AG04450 (cell line): ENCODE measurements around the gene COL23A1. TPM values are rescaled to one million over a fixed set of nuclear protein-coding genes. Genes with fewer than 3 reads are reported as not detected.
"Not testable (repeated sequence)": the region's sequence is repeated elsewhere in the genome, so short reads cannot be mapped to it uniquely, and the experiment has no call there.

Experiments used
- CTCF ChIA-PET: fragments of 300-600, 350-600 bp; formaldehyde crosslinking; extraction: SDS; loops from one replicate; lab custom pipeline; 2022; ENCODE audit warnings: antibody characterized with exemption, inconsistent platforms; lab: Charles Lee
- POLR2A ChIA-PET: fragments of 350-600 bp; formaldehyde crosslinking; extraction: SDS; loops from one replicate; lab custom pipeline; 2021; ENCODE audit warnings: antibody characterized with exemption, inconsistent platforms; lab: Yijun Ruan, JAX
- DNase-seq: peaks from one replicate; pipeline ENCODE4 v3.0.0-alpha.2; 2011; ENCODE audit warnings: low read depth, low spot score
- H3K27ac ChIP-seq: one replicate; pipeline ENCODE4 v1.5.1; 2012; ENCODE audit warnings: low read depth, low read length, control low read depth
- H3K27me3 ChIP-seq: one replicate; pipeline ENCODE4 v1.6.0; 2012; ENCODE audit warnings: low read length; ENCODE audit not compliant: control insufficient read depth, insufficient read depth
- H3K4me3 ChIP-seq: 2 replicates; pipeline ENCODE4 v1.5.1; 2011; ENCODE audit warnings: mild to moderate bottlenecking, low read depth, low read length, control low read depth
- H3K9me3 ChIP-seq: 2 replicates; pipeline ENCODE4 v1.5.1; 2012; ENCODE audit warnings: low read length; ENCODE audit not compliant: control insufficient read depth, insufficient read depth
- polyA plus RNA-seq: library from polyadenylated mRNA; depleted of rRNA; stranded (reverse); fragments of >200 nt; gene quantifications from 2 replicates; pipeline ENCODE4 v1.2.3, GENCODE V29; 2011
- TF ChIP-seq, protein P1 (sequence below): IDR thresholded peaks from 2 replicates; pipeline ENCODE4 v1.5.1; 2011; ENCODE audit warnings: low read depth, low read length, control low read depth, inconsistent platforms

The COL23A1 gene
- polyA plus RNA-seq, 1 experiment, result not detected

DNA sequence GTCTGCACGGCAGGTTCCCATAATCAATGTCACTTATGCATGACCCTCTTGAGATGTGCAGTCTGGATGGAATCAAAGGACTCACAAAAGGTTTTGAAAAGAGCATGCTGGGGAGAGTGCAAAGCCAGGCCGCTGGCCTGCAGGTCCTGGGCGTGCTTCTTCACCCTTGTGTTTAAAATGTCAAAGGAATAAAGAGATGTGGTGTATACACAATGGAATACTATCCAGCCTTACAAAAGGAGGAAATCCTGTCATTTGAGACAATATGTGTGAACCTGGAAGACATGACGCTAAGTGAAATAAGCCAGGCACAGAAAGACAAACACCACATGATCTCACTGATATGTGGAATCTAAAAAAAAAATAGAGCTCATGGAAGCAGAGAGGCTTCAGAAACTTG is 220.1 kb downstream of the COL23A1 start:
- POLR2A ChIA-PET, result no interaction called here
- TF ChIP-seq, protein P1, sequence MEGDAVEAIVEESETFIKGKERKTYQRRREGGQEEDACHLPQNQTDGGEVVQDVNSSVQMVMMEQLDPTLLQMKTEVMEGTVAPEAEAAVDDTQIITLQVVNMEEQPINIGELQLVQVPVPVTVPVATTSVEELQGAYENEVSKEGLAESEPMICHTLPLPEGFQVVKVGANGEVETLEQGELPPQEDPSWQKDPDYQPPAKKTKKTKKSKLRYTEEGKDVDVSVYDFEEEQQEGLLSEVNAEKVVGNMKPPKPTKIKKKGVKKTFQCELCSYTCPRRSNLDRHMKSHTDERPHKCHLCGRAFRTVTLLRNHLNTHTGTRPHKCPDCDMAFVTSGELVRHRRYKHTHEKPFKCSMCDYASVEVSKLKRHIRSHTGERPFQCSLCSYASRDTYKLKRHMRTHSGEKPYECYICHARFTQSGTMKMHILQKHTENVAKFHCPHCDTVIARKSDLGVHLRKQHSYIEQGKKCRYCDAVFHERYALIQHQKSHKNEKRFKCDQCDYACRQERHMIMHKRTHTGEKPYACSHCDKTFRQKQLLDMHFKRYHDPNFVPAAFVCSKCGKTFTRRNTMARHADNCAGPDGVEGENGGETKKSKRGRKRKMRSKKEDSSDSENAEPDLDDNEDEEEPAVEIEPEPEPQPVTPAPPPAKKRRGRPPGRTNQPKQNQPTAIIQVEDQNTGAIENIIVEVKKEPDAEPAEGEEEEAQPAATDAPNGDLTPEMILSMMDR, result no peak
- Histone ChIP-seq H3K27me3 (no peaks in the 10 kb centered on the region), H3K4me3 (no peak overlapping the region), H3K27ac (no peak overlapping the region), H3K9me3 (peaks cover 70% of the 10 kb centered on the region)
- CTCF ChIA-PET, result no interaction called here
- DNase-seq, result no peak

DNA sequence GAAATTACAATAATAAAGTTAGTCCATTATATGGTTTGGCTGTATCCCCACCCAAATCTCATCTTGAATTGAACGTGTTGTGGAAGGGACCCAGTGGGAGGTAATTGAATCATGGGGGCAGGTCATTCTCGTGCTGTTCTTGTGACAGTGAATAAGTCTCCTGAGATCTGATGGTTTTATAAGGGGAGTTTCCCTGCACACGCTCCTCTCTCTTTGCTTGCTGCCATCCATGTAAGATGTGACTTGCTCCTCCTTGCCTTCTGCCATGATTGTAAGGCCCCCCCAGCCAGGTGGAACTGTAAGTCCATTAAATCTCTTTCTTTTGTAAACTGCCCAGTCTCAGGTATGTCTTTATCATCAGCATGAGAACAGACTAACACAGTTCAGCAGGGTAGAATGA is 220.7 kb downstream of the COL23A1 start:
- CTCF ChIA-PET, H3K4me3 ChIP-seq, H3K27ac ChIP-seq, DNase-seq, POLR2A ChIA-PET, H3K27me3 ChIP-seq: not testable (repeated sequence)
- peaks cover 75% of the 10 kb centered on the region for H3K9me3 ChIP-seq

DNA sequence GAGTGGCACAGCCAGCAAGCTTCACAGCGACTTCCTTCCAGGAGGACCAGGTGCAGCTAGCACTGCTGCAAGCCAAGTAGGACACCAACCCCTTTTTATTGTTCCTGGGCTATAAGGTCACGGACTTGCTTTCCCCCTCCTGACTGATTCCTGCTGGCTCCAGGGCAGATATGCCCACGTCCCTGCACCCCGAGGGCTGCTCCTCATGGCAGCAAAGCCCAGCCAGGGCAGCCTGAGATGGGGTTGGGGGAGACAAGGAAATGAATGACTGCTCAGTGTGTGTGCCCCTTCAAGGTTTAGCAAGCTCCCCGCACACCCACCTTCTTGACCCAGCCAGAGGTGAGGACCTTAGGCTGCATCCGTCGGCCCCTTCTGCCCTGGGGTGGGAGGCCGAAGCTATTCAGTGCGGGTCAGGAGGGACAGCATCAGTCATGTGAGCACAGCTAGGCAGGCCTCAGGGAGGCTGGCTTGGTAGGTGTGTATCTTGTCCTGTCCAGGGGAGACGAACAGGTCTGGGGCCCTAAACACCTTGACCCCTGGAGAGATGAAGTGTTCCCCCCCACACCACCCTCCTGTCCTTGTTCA is 221.4 kb downstream of the COL23A1 start:
- Histone ChIP-seq H3K27ac (no peak overlapping the region), H3K4me3 (no peak overlapping the region), H3K27me3 (no peaks in the 10 kb centered on the region), H3K9me3 (peaks cover 76% of the 10 kb centered on the region)
- ChIA-PET CTCF (no interaction called here), POLR2A (no interaction called here)
- TF ChIP-seq, protein P1, result no peak
- no peak for DNase-seq

DNA sequence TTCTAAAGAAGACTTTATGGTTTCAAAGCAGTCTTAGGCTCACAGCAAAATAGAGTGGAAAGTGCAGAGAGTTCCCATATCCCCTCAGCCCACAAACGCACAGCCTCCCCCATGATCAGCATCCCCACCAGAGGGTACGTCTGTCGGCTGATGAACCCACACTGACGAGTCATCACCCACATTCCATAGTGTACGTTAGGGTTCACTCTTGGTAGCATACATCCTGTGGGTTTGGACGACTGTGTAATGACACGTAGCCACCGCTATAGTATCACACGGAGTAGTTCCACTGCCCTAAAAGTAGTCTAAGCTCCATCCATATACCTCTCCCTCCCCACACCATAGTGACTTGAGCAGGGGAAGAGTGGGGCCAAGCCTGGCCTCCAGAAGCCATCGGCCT is 221.9 kb downstream of the COL23A1 start:
- DNase-seq, result no peak
- POLR2A ChIA-PET, result no interaction called here
- H3K4me3 ChIP-seq, result no peak overlapping the region
- CTCF ChIA-PET, result no interaction called here
- peaks cover 76% of the 10 kb centered on the region for H3K9me3 ChIP-seq
- H3K27me3 ChIP-seq, result no peaks in the 10 kb centered on the region
- TF ChIP-seq, protein P1, result no peak
- no peak overlapping the region for H3K27ac ChIP-seq

DNA sequence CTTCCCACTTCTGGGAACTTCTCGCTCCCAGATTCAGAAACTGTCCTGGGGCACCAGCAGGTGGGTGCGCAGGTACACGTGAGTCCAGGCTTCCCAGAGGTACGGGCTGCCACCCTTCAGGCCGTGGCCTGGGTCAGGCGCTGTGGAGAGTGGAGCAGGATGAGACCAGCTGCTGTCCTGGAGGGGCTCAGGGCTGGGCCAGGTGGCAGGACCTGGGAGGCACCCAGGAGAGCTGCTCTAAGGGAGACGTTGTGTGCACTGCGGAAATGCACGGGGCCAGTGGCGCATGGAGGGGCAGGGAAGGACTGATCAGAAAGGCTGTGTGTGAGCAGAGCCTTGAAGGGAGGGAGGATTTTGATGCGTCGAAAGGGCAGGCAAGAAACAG is 222.5 kb downstream of the COL23A1 start:
- no peak overlapping the region for H3K27ac ChIP-seq

More for the DNA sequence above, 222.5 kb downstream of the COL23A1 start:
- ChIA-PET POLR2A (no interaction called here), CTCF (no interaction called here)
- Histone ChIP-seq H3K9me3 (peaks cover 72% of the 10 kb centered on the region), H3K4me3 (no peak overlapping the region), H3K27me3 (no peaks in the 10 kb centered on the region)
- no peak for DNase-seq
- TF ChIP-seq, protein P1, result no peak
